Activated CD4-positive, alpha-beta T cell treated with anti-CD3 and anti-CD28 coated beads, Interleukin-2, amount 10 ng/mL, durations not matched to agents 24 days and 14 days (primary cell): ENCODE data around the gene FBXO5. TPM values are rescaled to one million over a fixed set of nuclear protein-coding genes. Genes with fewer than 3 reads are reported as not detected.
"Not testable (repeated sequence)": the region's sequence is repeated elsewhere in the genome, so short reads cannot be mapped to it uniquely, and the experiment has no call there.

Source experiments
- DNase-seq: peaks from one replicate; pipeline ENCODE4 v3.0.0; 2022
- H3K27ac Mint-ChIP-seq: one replicate; pipeline ENCODE4 v1.8.0; 2022; ENCODE audit warnings: mild to moderate bottlenecking, mixed read lengths
- H3K27me3 Mint-ChIP-seq: one replicate; pipeline ENCODE4 v1.8.0; 2022; ENCODE audit warnings: mixed read lengths
- H3K36me3 Mint-ChIP-seq: one replicate; pipeline ENCODE4 v1.8.0; 2022; ENCODE audit warnings: low read depth, mild to moderate bottlenecking, mixed read lengths
- H3K4me1 Mint-ChIP-seq: one replicate; pipeline ENCODE4 v1.8.0; 2021; ENCODE audit warnings: mixed read lengths
- H3K4me3 Mint-ChIP-seq: one replicate; pipeline ENCODE4 v1.8.0; 2022; ENCODE audit warnings: mild to moderate bottlenecking, moderate library complexity, mixed read lengths
- H3K9me3 Mint-ChIP-seq: one replicate; pipeline ENCODE4 v1.8.0; 2021; ENCODE audit warnings: mixed read lengths
- intact Hi-C: fragments of 100-400 bp; cut with micrococcal nuclease; formaldehyde crosslinking; loops from one replicate; pipeline ENCODE4 v1.15.1; 2023
- total RNA-seq: library from RNA; stranded (reverse); gene quantifications from 2 replicates; pipeline ENCODE4 v1.2.3, GENCODE V29; 2022

The FBXO5 gene
- total RNA-seq, 1 donor from 2014 or later, result 34.9 TPM

- Mint-ChIP-seq H3K36me3 (peaks cover 22% of the 10 kb centered on the region), H3K4me1 (peaks cover 28% of the 10 kb centered on the region), H3K9me3 (peaks cover 4% of the 10 kb centered on the region), H3K27ac (peak overlapping the region; percentile 90), H3K4me3 (peak overlapping the region; percentile 97), H3K27me3 (peaks cover 14% of the 10 kb centered on the region)
- no peak for DNase-seq
- intact Hi-C loops, result loop anchor here (2.0 to 10.0 kb wide), 3 partner anchors 21 to 699 kb away; partner anchors contain the start of gene FBXO5
Measured at GRCh38 chr6:153003366-153003690, 20.5 kb upstream of the FBXO5 start.

DNA sequence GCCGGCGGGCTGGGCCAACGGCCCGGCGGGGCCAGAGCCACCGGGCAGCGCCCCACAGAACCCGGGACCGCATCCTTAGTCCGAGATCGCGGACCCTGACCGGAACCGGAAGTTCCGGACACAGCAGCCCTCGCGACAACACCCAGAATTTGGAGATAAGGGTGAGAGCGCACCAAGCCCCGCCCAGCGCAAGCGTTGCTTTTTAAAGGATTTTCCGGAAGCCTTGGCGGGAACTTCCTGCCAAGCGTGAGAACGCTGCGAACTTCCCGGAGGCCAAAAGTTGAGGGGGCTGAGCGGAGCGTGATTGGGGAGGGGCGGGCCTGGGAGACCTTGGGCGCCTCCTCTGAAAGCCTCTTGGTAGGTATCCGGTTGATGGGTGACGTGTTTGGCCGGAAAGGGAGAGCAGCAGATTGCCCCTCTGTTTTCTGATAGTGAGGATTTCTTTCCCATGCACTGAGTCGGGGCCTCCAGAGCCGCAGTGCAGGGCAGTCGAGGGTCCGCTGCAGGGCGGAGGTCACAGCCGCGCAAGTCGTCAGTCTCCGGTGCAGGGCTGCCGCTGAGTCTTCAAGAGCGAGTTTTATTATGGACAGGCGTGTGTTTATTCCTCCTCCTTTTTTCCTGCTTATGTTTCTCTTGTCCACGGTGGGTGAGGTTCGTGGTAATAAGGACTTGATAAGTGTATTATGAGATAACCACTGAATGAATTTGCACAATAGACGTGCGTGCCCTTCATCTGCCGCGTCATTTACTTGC is 19.9 kb upstream of the FBXO5 start, which contains the start of gene MTRF1L:
Gene MTRF1L, minus strand, starts transcription at position 97 of the 753 bp plus-strand sequence. Its CDS starts 24 bp downstream, at position 73.
- H3K9me3 Mint-ChIP-seq, result peaks cover 4% of the 10 kb centered on the region
- H3K4me3 Mint-ChIP-seq, result peak within 1 kb of the TSS; percentile 97
- peaks cover 12% of the 10 kb centered on the region for H3K27me3 Mint-ChIP-seq
- H3K4me1 Mint-ChIP-seq, result peaks cover 28% of the 10 kb centered on the region
- DNase-seq, result peak; percentile 96
- peak within 1 kb of the TSS; percentile 90 for H3K27ac Mint-ChIP-seq
- peaks cover 25% of the 10 kb centered on the region for H3K36me3 Mint-ChIP-seq
- intact Hi-C loops, result loop anchor here (2.0 to 10.0 kb wide), 3 partner anchors 20 to 698 kb away; partner anchors contain the start of gene FBXO5

DNA sequence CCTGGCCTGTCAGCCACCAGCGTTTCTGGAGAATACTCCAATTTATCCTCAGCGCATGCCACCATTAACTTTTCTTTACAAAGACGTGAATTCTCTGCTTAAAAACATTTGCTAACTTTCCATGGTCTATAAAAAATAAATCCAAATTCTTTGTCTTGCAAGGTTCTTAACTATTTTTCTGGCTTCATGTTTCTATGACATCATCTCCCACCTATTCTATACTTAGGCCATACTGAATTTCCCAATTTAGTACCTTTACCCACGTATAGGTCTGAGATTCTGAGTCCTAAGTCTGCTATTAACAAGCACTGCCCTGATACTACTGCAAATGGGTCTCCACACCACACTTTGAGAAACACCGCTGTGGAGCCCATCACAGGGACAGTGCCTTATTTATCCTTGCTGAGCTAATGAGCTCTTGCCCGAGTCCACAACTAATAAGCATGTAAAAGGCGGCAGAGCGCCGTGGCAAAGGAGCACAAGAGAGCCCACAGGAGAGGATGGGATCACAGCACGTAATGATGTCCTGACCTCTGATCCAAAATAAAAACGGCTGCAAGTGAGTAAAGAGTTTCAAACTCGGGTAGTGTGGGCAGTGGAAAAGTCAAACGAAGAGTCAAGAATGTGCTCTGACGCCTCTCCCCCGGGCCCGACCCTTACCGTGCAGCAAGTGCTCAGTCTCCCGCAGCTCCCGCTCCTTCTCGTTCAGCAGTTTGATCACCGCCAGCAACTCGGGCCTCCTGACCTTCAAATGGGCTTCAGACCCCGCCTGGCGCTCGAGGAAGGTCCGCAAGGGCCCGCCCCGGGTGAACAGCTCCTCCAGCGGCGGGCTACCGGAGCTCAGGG is 19.1 kb upstream of the FBXO5 start:
- Mint-ChIP-seq H3K27ac (peak overlapping the region; percentile 88), H3K36me3 (peaks cover 32% of the 10 kb centered on the region)
- peak; percentile 70 for DNase-seq

GRCh38 chr6:153000790-153001189 is 17.9 kb upstream of the FBXO5 start:
- Mint-ChIP-seq H3K4me3 (peak overlapping the region; percentile 97), H3K36me3 (peaks cover 44% of the 10 kb centered on the region), H3K4me1 (peaks cover 35% of the 10 kb centered on the region)
- not testable (repeated sequence) for H3K27ac Mint-ChIP-seq, DNase-seq, H3K27me3 Mint-ChIP-seq, H3K9me3 Mint-ChIP-seq
- intact Hi-C loops, result loop anchor here (10.0 kb wide), 1 partner anchor 696 kb away; no protein-coding TSS in a partner anchor

More for the DNA sequence above, 19.1 kb upstream of the FBXO5 start:
- H3K27me3 Mint-ChIP-seq, result peaks cover 12% of the 10 kb centered on the region
- H3K9me3 Mint-ChIP-seq, result peaks cover 8% of the 10 kb centered on the region
- peaks cover 31% of the 10 kb centered on the region for H3K4me1 Mint-ChIP-seq
- peak overlapping the region; percentile 97 for H3K4me3 Mint-ChIP-seq
- intact Hi-C loops, result loop anchor here (2.0 to 10.0 kb wide), 3 partner anchors 19 to 697 kb away; partner anchors contain the start of gene FBXO5

- peak overlapping the region; percentile 97 for H3K4me3 Mint-ChIP-seq
- no peak for DNase-seq
- H3K4me1 Mint-ChIP-seq, result peaks cover 36% of the 10 kb centered on the region
- intact Hi-C loops, result loop anchor here (10.0 kb wide), 1 partner anchor 695 kb away; no protein-coding TSS in a partner anchor
- peaks cover 3% of the 10 kb centered on the region for H3K27me3 Mint-ChIP-seq
- no peak overlapping the region for H3K27ac Mint-ChIP-seq
- peaks cover 46% of the 10 kb centered on the region for H3K36me3 Mint-ChIP-seq
- peaks cover 9% of the 10 kb centered on the region for H3K9me3 Mint-ChIP-seq
Measured at GRCh38 chr6:153000243-153000642, 17.4 kb upstream of the FBXO5 start.

- H3K9me3 Mint-ChIP-seq, DNase-seq, H3K27me3 Mint-ChIP-seq, intact Hi-C loops, H3K27ac Mint-ChIP-seq: not testable (repeated sequence)
- peak overlapping the region; percentile 64 for H3K4me3 Mint-ChIP-seq
- H3K4me1 Mint-ChIP-seq, result peaks cover 36% of the 10 kb centered on the region
- H3K36me3 Mint-ChIP-seq, result peaks cover 46% of the 10 kb centered on the region
Measured at GRCh38 chr6:152999538-152999937, 16.7 kb upstream of the FBXO5 start.

DNA sequence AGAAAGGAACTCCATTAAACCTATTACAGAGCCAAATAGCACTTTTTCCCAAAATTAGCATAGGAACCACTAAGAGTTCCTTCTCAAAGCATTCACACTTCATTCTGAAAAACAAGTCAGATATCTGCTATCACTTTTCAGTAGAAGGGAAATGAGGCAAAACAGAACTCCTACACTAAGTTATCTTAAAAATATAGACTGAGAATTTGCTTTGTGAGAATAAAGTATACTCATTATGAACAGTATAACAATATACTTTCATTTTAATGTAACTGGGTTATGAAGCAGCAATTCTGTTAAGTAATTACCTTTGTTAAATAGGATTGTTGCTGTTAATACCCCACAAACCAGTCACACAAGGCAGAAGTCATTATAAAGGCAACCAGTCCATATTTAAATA is 11.0 kb upstream of the FBXO5 start:
- intact Hi-C loops, result no loop called here

GRCh38 chr6:152993431-152993830 is 10.6 kb upstream of the FBXO5 start:
- H3K9me3 Mint-ChIP-seq, result peaks cover 5% of the 10 kb centered on the region
- no peaks in the 10 kb centered on the region for H3K27me3 Mint-ChIP-seq
- no peak for DNase-seq
- peaks cover 26% of the 10 kb centered on the region for H3K4me1 Mint-ChIP-seq
- peaks cover 61% of the 10 kb centered on the region for H3K36me3 Mint-ChIP-seq
- peak overlapping the region; percentile 9 for H3K4me3 Mint-ChIP-seq
- peak overlapping the region; percentile 79 for H3K27ac Mint-ChIP-seq
- intact Hi-C loops, result no loop called here

More for the DNA sequence above, 11.0 kb upstream of the FBXO5 start:
- no peaks in the 10 kb centered on the region for H3K27me3 Mint-ChIP-seq
- H3K9me3 Mint-ChIP-seq, result peaks cover 5% of the 10 kb centered on the region
- peaks cover 62% of the 10 kb centered on the region for H3K36me3 Mint-ChIP-seq
- peaks cover 26% of the 10 kb centered on the region for H3K4me1 Mint-ChIP-seq
- H3K4me3 Mint-ChIP-seq, result peak overlapping the region; percentile 9
- no peak for DNase-seq
- peak overlapping the region; percentile 79 for H3K27ac Mint-ChIP-seq

DNA sequence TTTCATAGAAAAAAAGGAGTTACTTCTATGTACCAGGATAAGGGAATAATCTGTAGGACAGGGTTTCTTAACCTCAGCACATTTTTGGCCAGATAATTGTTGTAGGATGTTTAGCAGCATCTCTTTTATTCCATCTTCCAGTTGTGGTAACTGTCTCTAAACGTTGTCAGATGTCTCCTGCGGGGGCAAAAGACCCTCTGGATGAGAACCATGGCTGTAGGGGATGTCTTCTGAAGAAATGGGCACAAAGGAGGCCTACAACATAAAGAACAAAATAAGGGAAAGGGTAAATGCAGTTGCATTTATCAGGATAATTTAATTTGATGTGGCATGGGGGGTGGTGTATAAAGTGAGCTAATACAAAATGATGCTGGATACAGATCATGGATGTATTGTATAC is 4.1 kb upstream of the FBXO5 start:
- Mint-ChIP-seq H3K27me3 (no peaks in the 10 kb centered on the region), H3K9me3 (no peaks in the 10 kb centered on the region), H3K36me3 (peaks cover 33% of the 10 kb centered on the region), H3K4me3 (no peak overlapping the region), H3K4me1 (peaks cover 24% of the 10 kb centered on the region), H3K27ac (no peak overlapping the region)
- no peak for DNase-seq
- intact Hi-C loops, result loop anchor here (10.0 kb wide), 1 partner anchor 1258 kb away; no protein-coding TSS in a partner anchor

GRCh38 chr6:152985300-152985699 is 2.5 kb upstream of the FBXO5 start:
- not testable (repeated sequence) for DNase-seq, H3K9me3 Mint-ChIP-seq, H3K27me3 Mint-ChIP-seq
- Mint-ChIP-seq H3K36me3 (peaks cover 36% of the 10 kb centered on the region), H3K4me3 (peak overlapping the region; percentile 92), H3K27ac (peak overlapping the region; percentile 26), H3K4me1 (peaks cover 32% of the 10 kb centered on the region)
- intact Hi-C loops, result loop anchor here (10.0 kb wide), 1 partner anchor 1260 kb away; no protein-coding TSS in a partner anchor

GRCh38 chr6:152984513-152984872 is 1.7 kb upstream of the FBXO5 start:
- Mint-ChIP-seq H3K36me3 (peaks cover 34% of the 10 kb centered on the region), H3K9me3 (no peaks in the 10 kb centered on the region), H3K4me1 (peaks cover 34% of the 10 kb centered on the region), H3K4me3 (peak overlapping the region; percentile 92), H3K27me3 (no peaks in the 10 kb centered on the region), H3K27ac (peak overlapping the region; percentile 100)
- intact Hi-C loops, result loop anchor here (5.0 to 10.0 kb wide), 2 partner anchors 1260 to 1532 kb away; partner anchors contain the start of gene RMND1
- no peak for DNase-seq

DNA sequence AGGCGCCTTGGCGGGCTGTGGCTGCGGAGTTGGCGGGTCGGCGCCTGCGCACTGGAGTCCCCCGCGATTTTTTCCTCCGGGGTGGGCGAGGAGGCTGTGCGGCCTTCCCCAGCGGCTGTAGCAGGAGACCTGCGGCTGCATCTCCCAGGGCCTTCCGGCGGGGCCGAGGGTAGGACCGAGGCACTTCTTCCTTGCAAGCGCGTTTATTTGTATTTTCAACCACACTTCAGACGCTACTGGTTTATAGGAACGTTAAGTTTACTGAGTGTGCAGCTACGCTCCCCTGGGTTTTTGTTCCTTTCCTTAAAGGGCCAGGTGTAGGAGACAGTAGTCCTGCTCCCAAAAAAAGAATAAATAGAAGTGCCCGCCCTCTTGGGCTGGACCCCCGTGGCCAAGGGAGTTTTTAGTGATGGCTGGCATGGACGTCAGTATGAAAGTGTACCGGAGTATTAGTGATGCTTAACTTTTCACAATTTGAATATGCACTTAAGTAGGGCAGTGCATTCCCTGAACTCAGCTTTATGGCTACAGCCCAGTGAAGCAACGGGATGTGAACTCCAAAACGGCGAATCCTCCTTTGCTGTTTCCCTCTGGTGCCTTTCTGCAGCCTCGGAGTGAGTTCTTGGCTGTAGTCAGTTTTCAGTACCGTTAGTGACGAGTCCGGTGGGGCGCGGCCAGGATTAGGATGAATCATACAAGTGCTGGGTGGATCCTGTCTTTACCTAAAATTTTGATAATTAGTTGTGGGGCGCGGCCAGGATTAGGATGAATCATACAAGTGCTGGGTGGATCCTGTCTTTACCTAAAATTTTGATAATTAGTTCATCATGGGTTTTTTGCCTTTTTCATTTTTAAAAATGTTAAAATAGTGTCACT is 1.0 kb upstream of the FBXO5 start:
- peaks cover 36% of the 10 kb centered on the region for H3K36me3 Mint-ChIP-seq
- intact Hi-C loops, result loop anchor here (2.0 to 10.0 kb wide), 4 partner anchors 19 to 1593 kb away; partner anchors contain the start of genes MTRF1L, RMND1 and ZBTB2

More for the DNA sequence above, 1.0 kb upstream of the FBXO5 start:
- Mint-ChIP-seq H3K27ac (peak overlapping the region; percentile 100), H3K4me1 (peaks cover 39% of the 10 kb centered on the region), H3K4me3 (peak overlapping the region; percentile 92), H3K27me3 (no peaks in the 10 kb centered on the region), H3K9me3 (no peaks in the 10 kb centered on the region)
- DNase-seq, result peak; percentile 91
